Measurements from ENCODE around the gene TIMM8B.

- TF ChIP-seq USF2 (IDR thresholded peaks at IDR 0.05): no peak
- TF ChIP-seq ZC3H11A (IDR thresholded peaks at IDR 0.05): no peak
- no peak for TF ChIP-seq REST (IDR thresholded peaks at IDR 0.05)
These were observed 27.2 kb upstream of the TIMM8B start for GRCh38 chr11:112113539-112114457.
